ENCODE results near the gene SCFD2.
"Not testable (repeated sequence)": the region's sequence is repeated elsewhere in the genome, so short reads cannot be mapped to it uniquely, and the experiment has no call there.

Gene SCFD2

DNA sequence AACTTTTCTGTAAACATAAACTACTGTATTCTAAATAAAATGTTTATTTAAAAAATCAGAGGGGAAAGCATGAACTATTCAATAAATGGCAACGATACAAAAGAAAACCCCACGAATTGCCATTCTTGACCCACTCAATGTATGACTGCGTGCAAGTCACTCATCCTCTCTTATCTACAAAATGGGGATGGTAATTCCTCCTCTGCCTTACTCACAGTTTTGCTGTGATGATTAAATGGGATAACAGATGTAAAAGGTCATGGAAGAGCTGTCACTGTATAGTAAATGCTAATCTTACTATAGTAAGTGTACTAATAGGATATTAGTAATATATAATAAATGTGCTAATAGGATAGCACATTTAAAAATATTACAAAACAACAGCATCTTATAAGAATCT, 173.4 kb downstream of the SCFD2 start:
- DNase-seq = no peak
- H3K4me3 Mint-ChIP-seq = no peak overlapping the region
- H3K27ac Mint-ChIP-seq = no peak overlapping the region
- TF ChIP-seq, protein P1, sequence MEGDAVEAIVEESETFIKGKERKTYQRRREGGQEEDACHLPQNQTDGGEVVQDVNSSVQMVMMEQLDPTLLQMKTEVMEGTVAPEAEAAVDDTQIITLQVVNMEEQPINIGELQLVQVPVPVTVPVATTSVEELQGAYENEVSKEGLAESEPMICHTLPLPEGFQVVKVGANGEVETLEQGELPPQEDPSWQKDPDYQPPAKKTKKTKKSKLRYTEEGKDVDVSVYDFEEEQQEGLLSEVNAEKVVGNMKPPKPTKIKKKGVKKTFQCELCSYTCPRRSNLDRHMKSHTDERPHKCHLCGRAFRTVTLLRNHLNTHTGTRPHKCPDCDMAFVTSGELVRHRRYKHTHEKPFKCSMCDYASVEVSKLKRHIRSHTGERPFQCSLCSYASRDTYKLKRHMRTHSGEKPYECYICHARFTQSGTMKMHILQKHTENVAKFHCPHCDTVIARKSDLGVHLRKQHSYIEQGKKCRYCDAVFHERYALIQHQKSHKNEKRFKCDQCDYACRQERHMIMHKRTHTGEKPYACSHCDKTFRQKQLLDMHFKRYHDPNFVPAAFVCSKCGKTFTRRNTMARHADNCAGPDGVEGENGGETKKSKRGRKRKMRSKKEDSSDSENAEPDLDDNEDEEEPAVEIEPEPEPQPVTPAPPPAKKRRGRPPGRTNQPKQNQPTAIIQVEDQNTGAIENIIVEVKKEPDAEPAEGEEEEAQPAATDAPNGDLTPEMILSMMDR (IDR thresholded peaks at IDR 0.05) = no peak
- H3K27me3 Mint-ChIP-seq (ENCODE audit: low read depth, poor library complexity) = no peaks in the 10 kb centered on the region
- peaks cover 47% of the 10 kb centered on the region for H3K4me1 Mint-ChIP-seq
- H3K9me3 Mint-ChIP-seq = no peaks in the 10 kb centered on the region
- H3K36me3 Mint-ChIP-seq (ENCODE audit: low read depth) = no peaks in the 10 kb centered on the region

DNA sequence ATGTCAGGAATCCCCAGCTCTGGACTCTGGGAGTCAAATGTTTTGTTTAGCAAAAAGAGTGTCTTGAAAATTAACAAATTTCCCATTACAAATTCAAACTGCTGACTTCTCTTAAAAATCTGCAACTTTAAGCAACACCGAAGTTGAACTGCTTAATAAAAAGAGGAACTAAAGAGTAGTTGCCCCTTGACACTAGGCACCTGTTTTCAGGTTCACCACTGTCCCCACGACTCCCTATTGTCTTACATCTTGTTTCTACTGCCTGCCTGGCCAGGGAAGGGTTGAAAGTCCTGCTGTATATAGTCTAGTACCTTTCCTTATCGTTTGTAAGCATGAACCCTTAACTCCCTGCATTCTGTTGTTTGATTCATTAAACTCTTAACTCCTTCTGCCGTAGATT, 173.9 kb downstream of the SCFD2 start:
- Mint-ChIP-seq H3K9me3 (no peaks in the 10 kb centered on the region), H3K36me3 (ENCODE audit: low read depth) (no peaks in the 10 kb centered on the region), H3K4me3 (no peak overlapping the region), H3K27me3 (ENCODE audit: low read depth, poor library complexity) (no peaks in the 10 kb centered on the region), H3K27ac (no peak overlapping the region), H3K4me1 (peaks cover 43% of the 10 kb centered on the region)
- no peak for DNase-seq
- TF ChIP-seq, protein P1 (IDR thresholded peaks at IDR 0.05) = no peak

DNA sequence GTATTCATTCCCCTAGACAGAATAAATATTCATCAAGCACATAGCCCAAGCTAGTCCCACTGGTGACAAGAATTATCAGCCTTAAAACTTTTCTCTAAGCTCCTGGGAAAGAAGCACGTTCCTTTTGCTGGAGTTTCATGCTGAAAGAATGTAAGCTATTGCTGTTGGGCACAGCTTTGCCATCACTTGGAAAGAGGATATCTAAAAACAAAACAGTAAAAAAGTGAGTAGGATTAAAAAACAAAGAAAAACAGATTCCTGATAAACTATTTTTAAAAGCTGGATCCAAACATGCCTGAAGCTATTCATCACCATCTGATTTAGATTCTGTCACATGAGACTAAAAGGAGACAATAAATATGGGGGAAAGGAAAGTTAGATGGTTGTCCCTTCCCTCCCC, 176.8 kb downstream of the SCFD2 start:
- Mint-ChIP-seq H3K4me1 (peaks cover 15% of the 10 kb centered on the region), H3K4me3 (no peak overlapping the region), H3K27ac (no peak overlapping the region), H3K27me3 (ENCODE audit: low read depth, poor library complexity) (no peaks in the 10 kb centered on the region), H3K9me3 (peaks cover 1% of the 10 kb centered on the region), H3K36me3 (ENCODE audit: low read depth) (no peaks in the 10 kb centered on the region)
- DNase-seq = no peak
- TF ChIP-seq, protein P1 (IDR thresholded peaks at IDR 0.05) = no peak

DNA sequence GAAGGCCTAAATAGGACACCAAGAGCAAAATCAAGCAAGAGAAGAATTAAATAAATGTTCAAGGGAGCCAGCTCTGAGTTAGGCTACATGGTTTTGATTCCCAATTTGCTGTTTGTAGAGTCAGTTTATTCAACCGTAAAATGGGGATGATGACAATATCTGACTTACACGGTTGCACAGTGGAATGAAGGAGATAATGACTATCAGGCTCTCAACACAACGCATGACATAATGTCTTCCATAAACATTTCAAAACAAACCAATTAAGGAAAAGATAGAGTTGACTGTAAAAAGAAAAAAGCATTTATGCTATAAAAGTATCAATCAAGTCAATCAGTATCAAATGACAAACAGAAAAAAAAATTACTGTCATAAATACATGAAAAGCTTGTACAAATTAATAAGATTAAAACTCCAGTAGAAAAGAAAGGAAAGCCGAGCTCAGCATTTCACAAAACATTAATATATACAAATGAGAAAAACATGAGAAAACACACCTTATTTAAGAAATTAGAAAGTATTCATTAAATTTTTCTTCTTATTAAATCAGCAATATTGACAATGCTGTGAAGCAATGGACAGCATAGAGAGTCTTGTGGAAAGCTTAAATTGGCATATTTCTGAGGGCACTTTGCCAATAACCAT, 179.0 kb downstream of the SCFD2 start:
- Mint-ChIP-seq H3K27me3 (ENCODE audit: low read depth, poor library complexity) (no peaks in the 10 kb centered on the region), H3K9me3 (peaks cover 13% of the 10 kb centered on the region), H3K4me1 (peaks cover 12% of the 10 kb centered on the region), H3K27ac (no peak overlapping the region), H3K36me3 (ENCODE audit: low read depth) (peaks cover 5% of the 10 kb centered on the region), H3K4me3 (no peak overlapping the region)
- DNase-seq = no peak
- TF ChIP-seq, protein P1 (IDR thresholded peaks at IDR 0.05) = no peak

DNA sequence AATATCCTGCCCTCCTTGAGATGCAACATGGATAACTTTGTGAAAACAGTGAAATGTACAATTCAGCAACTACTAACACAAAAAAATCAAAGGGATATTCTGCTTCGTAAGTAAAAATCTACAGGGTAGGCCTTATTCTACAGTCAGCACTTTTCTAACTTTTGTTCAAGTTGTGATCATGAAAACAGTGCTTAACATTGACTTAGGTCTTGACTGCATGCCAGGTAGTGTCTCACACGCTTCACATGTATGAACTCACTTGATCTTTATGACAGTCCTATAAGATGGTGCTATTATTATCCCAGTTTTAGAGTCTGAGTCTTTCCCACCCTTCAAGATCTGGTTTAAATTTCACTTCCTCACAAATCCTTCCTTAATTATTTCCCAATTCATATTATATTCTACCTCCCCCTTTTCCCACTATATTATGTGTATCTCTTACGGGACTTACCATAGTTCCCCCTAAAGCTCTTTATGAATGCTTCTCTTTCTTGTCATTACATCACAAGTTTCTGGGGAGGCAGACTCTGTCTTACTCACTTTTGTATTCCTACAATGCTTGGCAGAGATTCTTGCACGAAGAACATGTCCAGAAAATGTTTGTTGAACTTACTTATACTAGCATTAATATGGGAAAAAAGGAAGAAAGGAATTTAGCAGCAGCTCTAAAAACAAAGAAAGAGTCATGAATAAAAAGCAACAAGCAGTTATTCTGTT, 179.8 kb downstream of the SCFD2 start:
- H3K4me1 Mint-ChIP-seq = peaks cover 12% of the 10 kb centered on the region
- peaks cover 19% of the 10 kb centered on the region for H3K9me3 Mint-ChIP-seq
- TF ChIP-seq, protein P1 (IDR thresholded peaks at IDR 0.05) = no peak
- DNase-seq = no peak
- H3K36me3 Mint-ChIP-seq (ENCODE audit: low read depth) = peaks cover 5% of the 10 kb centered on the region
- H3K27ac Mint-ChIP-seq = no peak overlapping the region
- H3K27me3 Mint-ChIP-seq (ENCODE audit: low read depth, poor library complexity) = no peaks in the 10 kb centered on the region
- no peak overlapping the region for H3K4me3 Mint-ChIP-seq

DNA sequence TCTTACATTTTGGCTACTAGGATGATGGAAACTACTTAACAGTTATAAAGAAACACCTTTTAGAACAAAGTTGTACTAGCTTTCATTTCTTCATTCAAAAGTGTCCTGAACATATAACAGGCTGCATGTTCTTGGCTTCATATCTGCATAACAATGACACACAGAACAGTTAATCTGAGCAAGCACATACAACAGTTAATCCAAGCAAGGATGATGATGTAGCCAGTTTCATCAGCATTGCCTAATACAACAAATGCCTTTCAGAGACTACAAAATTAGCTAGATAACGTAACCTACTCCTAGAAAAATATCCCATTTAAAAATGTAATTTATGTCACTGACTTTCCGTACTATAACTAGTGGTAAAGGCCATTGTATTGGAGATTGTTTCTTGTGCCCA, 182.1 kb downstream of the SCFD2 start:
- Mint-ChIP-seq H3K27me3 (ENCODE audit: low read depth, poor library complexity) (no peaks in the 10 kb centered on the region), H3K9me3 (peaks cover 42% of the 10 kb centered on the region), H3K36me3 (ENCODE audit: low read depth) (peaks cover 25% of the 10 kb centered on the region), H3K4me1 (peaks cover 10% of the 10 kb centered on the region), H3K27ac (no peak overlapping the region), H3K4me3 (no peak overlapping the region)
- TF ChIP-seq, protein P1 (IDR thresholded peaks at IDR 0.05) = no peak
- no peak for DNase-seq

DNA sequence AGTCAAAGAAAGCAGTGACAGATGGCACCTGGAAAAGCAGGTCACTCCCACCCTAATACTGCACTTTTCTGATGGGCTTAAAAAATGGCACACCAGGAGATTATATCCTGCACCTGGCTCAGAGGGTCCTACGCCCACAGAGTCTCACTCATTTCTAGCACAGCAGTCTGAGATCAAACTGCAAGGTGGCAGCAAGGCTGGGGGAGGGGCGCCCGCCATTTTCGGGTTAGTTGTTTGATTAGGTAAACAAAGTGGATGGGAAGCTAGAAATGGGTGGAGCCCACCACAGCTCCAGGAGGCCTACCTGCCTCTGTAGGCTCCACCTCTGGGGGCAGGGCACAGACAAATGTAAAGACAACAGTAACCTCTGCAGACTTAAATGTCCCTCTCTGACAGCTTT, 188.1 kb downstream of the SCFD2 start:
- Mint-ChIP-seq H3K36me3 (ENCODE audit: low read depth) (peaks cover 53% of the 10 kb centered on the region), H3K9me3 (peaks cover 72% of the 10 kb centered on the region)
- H3K27ac Mint-ChIP-seq; H3K4me3 Mint-ChIP-seq; DNase-seq; H3K4me1 Mint-ChIP-seq; H3K27me3 Mint-ChIP-seq (ENCODE audit: low read depth, poor library complexity): not testable (repeated sequence)

All from nephron progenitor cell (in vitro differentiated cells).